Ascending aorta (tissue), 2 donors: ENCODE measurements around the gene PRPF19. TPM values are rescaled to one million over a fixed set of nuclear protein-coding genes. Genes with fewer than 3 reads are reported as not detected.

Source experiments
- DNase-seq, 2 donors: peaks; one replicate each; pipeline ENCODE4 v3.0.0-alpha.2; 2019; ENCODE audit warnings: low spot score in 2 of 2
- H3K27ac ChIP-seq, 2 donors: fragments of 200-600 bp; sonication (generic); one replicate each; pipeline ENCODE4 v1.5.1; 2016 to 2017; ENCODE audit warnings: mild to moderate bottlenecking in 1 of 2
- H3K27me3 ChIP-seq: fragments of 200-600 bp; sonication (generic); one replicate; pipeline ENCODE4 v1.5.1; 2017
- H3K36me3 ChIP-seq, 2 donors: fragments of 200-600 bp; sonication (generic); one replicate each; pipeline ENCODE4 v1.5.1; 2016
- H3K4me1 ChIP-seq, 2 donors: fragments of 200-600 bp; sonication (generic); one replicate each; pipeline ENCODE4 v1.5.1; 2016 to 2017; ENCODE audit warnings: mild to moderate bottlenecking in 1 of 2
- H3K4me3 ChIP-seq, 2 donors: fragments of 200-600 bp; sonication (generic); one replicate each; pipeline ENCODE4 v1.5.1; 2016 to 2017; ENCODE audit warnings: mild to moderate bottlenecking in 1 of 2
- H3K9me3 ChIP-seq, 2 donors: fragments of 200-600 bp; sonication (generic); one replicate each; pipeline ENCODE4 v1.5.1; 2016
- CTCF ChIP-seq, 3 experiments: fragments of 200-600 bp in 2 of 3; fragments of 450-650 bp in 1 of 3; sonication (generic) in 2 of 3; IDR thresholded peaks; one replicate each; pipeline ENCODE4 v1.5.1; 2016 to 2019; ENCODE audit warnings: antibody characterized with exemption in 3 of 3, mild to moderate bottlenecking in 1 of 3, moderate library complexity in 1 of 3
- intact Hi-C: fragments of 100-400 bp; cut with DNase I; formaldehyde crosslinking; loops from one replicate; pipeline ENCODE4 v1.15.1; 2023
- total RNA-seq: library from RNA; depleted of rRNA; stranded (reverse); fragments of >200 nt; gene quantifications from one replicate; pipeline ENCODE4 v1.1.0, GENCODE V29; 2016

PRPF19 gene
- total RNA-seq, 1 donor from 2014 or later = 61.6 TPM

GRCh38 chr11:60937811-60938210 lies 31.4 kb upstream of the PRPF19 start:
- Histone ChIP-seq H3K27me3 (no peaks in the 10 kb centered on the region), H3K36me3 (peaks cover 27 to 44% of the 10 kb centered on the region in 2 donors)
- intact Hi-C loops = no loop called here

GRCh38 chr11:60937144-60937527 lies 30.8 kb upstream of the PRPF19 start:
- Histone ChIP-seq H3K4me1 (no peaks in the 10 kb centered on the region), H3K4me3 (no peak overlapping the region), H3K36me3 (peaks cover 26 to 38% of the 10 kb centered on the region in 2 donors), H3K27me3 (no peaks in the 10 kb centered on the region), H3K27ac (no peak overlapping the region), H3K9me3 (no peaks in the 10 kb centered on the region)
- intact Hi-C loops = no loop called here
- TF ChIP-seq CTCF (IDR thresholded peaks at IDR 0.05) = no peak
- DNase-seq = no peak

More at GRCh38 chr11:60937811-60938210, 31.4 kb upstream of the PRPF19 start:
- TF ChIP-seq CTCF (IDR thresholded peaks at IDR 0.05) = no peak
- H3K27ac ChIP-seq = no peak overlapping the region
- H3K9me3 ChIP-seq = no peaks in the 10 kb centered on the region
- no peak overlapping the region for H3K4me3 ChIP-seq
- DNase-seq = no peak
- no peaks in the 10 kb centered on the region for H3K4me1 ChIP-seq

- no peak overlapping the region for H3K27ac ChIP-seq
- intact Hi-C loops = no loop called here
Observed at GRCh38 chr11:60936467-60937143, 30.2 kb upstream of the PRPF19 start.

GRCh38 chr11:60935676-60936442 lies 29.5 kb upstream of the PRPF19 start:
- intact Hi-C loops = no loop called here
- Histone ChIP-seq H3K9me3 (no peaks in the 10 kb centered on the region), H3K4me1 (no peaks in the 10 kb centered on the region), H3K27me3 (no peaks in the 10 kb centered on the region), H3K4me3 (no peak overlapping the region), H3K27ac (no peak overlapping the region), H3K36me3 (peaks cover 14 to 26% of the 10 kb centered on the region in 2 donors)
- no peak for DNase-seq
- no peak for TF ChIP-seq CTCF (IDR thresholded peaks at IDR 0.05)

More at GRCh38 chr11:60936467-60937143, 30.2 kb upstream of the PRPF19 start:
- TF ChIP-seq CTCF (IDR thresholded peaks at IDR 0.05) = no peak
- peaks cover 20 to 33% of the 10 kb centered on the region in 2 donors for H3K36me3 ChIP-seq
- H3K27me3 ChIP-seq = no peaks in the 10 kb centered on the region
- H3K4me1 ChIP-seq = no peaks in the 10 kb centered on the region
- H3K9me3 ChIP-seq = no peaks in the 10 kb centered on the region
- no peak for DNase-seq
- H3K4me3 ChIP-seq = no peak overlapping the region

- H3K27ac ChIP-seq = no peak overlapping the region
- no peaks in the 10 kb centered on the region for H3K9me3 ChIP-seq
- TF ChIP-seq CTCF (IDR thresholded peaks at IDR 0.05) = no peak
- no peaks in the 10 kb centered on the region for H3K4me1 ChIP-seq
- no peaks in the 10 kb centered on the region for H3K27me3 ChIP-seq
- peaks cover 8 to 17% of the 10 kb centered on the region in 2 donors for H3K36me3 ChIP-seq
- DNase-seq = no peak
- H3K4me3 ChIP-seq = no peak overlapping the region
- intact Hi-C loops = no loop called here
Observed at GRCh38 chr11:60934790-60935605, 28.6 kb upstream of the PRPF19 start.
